IMR-90 (cell line): ENCODE data around the gene FMN1. TPM values are rescaled to one million over a fixed set of nuclear protein-coding genes. Genes with fewer than 3 reads are reported as not detected.

ENCODE experiments used
- ATAC-seq: fragments of 200-7000 bp; cut with Tn5 transposase; 2 replicates; pipeline ENCODE4 v1.9.1; 2020; ENCODE audit warnings: low read depth, mild to moderate bottlenecking, moderate library complexity
- BruUV-seq: library from RNA; stranded (reverse); fragments of 400-500 nt; replicated peaks from 2 replicates; lab custom pipeline; 2021; lab: Mats Ljungman, UMichigan
- CTCF ChIA-PET: fragments of 300-600 bp; formaldehyde crosslinking; extraction: SDS; loops from one replicate; lab custom pipeline; 2021; ENCODE audit warnings: antibody characterized with exemption; lab: Yijun Ruan, JAX
- POLR2A ChIA-PET: fragments of 300-600 bp; sonication (Branson Sonifier 250); formaldehyde crosslinking; loops from one replicate; lab custom pipeline; 2022; ENCODE audit warnings: antibody characterized with exemption; ENCODE audit not compliant: unreplicated experiment; lab: Charles Lee
- DNase-seq: peaks from one replicate; pipeline ENCODE4 v3.0.0; 2013
- H2AFZ ChIP-seq: replicated peaks from 2 replicates; pipeline ENCODE3; 2013; ENCODE audit warnings: low read length, mild to moderate bottlenecking; ENCODE audit not compliant: poor library complexity
- H2AK5ac ChIP-seq: 2 replicates; pipeline ENCODE4 v1.6.1; 2013; ENCODE audit warnings: low read depth, low read length, inconsistent platforms
- H2AK9ac ChIP-seq: replicated peaks from 2 replicates; pipeline ENCODE3; 2013; ENCODE audit warnings: mild to moderate bottlenecking, low read depth, low read length, moderate library complexity; ENCODE audit not compliant: poor library complexity
- H2BK120ac ChIP-seq: 2 replicates; pipeline ENCODE4 v1.6.1; 2013; ENCODE audit warnings: low read depth, low read length, inconsistent platforms
- H2BK15ac ChIP-seq: 3 replicates; pipeline ENCODE4 v1.6.1; 2013; ENCODE audit warnings: low read depth, low read length, inconsistent platforms
- H2BK20ac ChIP-seq: 2 replicates; pipeline ENCODE4 v1.6.1; 2013; ENCODE audit warnings: low read depth, mild to moderate bottlenecking, inconsistent platforms, low read length, moderate library complexity
- H2BK5ac ChIP-seq: 2 replicates; pipeline ENCODE4 v1.6.1; 2013; ENCODE audit warnings: mild to moderate bottlenecking, low read depth, low read length, inconsistent platforms; ENCODE audit not compliant: poor library complexity, severe bottlenecking
- H3K14ac ChIP-seq: replicated peaks from 2 replicates; pipeline ENCODE4 v1.6.1; 2013; ENCODE audit warnings: low read depth, low read length, inconsistent platforms
- H3K18ac ChIP-seq: 2 replicates; pipeline ENCODE4 v1.6.1; 2013; ENCODE audit warnings: low read depth, low read length, control low read depth
- H3K23ac ChIP-seq: 2 replicates; pipeline ENCODE4 v1.6.1; 2013; ENCODE audit warnings: low read depth, low read length, inconsistent platforms
- H3K27ac ChIP-seq: 2 replicates; pipeline ENCODE4 v1.5.1; 2013; ENCODE audit warnings: mild to moderate bottlenecking, control low read depth, low read length; ENCODE audit not compliant: insufficient read depth
- H3K27me3 ChIP-seq: 2 replicates; pipeline ENCODE4 v1.6.1; 2013; ENCODE audit warnings: low read length; ENCODE audit not compliant: control insufficient read depth, insufficient read depth
- H3K36me3 ChIP-seq: 2 replicates; pipeline ENCODE4 v1.6.1; 2013; ENCODE audit warnings: low read length, mixed read lengths; ENCODE audit not compliant: control insufficient read depth, insufficient read depth
- H3K4ac ChIP-seq: 2 replicates; pipeline ENCODE4 v1.6.1; 2013; ENCODE audit warnings: low read depth, low read length, inconsistent platforms
- H3K4me1 ChIP-seq: 2 replicates; pipeline ENCODE4 v1.6.1; 2013; ENCODE audit warnings: low read length, mixed read lengths; ENCODE audit not compliant: control insufficient read depth, insufficient read depth
- H3K4me2 ChIP-seq: 2 replicates; pipeline ENCODE4 v1.6.1; 2013; ENCODE audit warnings: low read depth, mild to moderate bottlenecking, control low read depth, low read length, moderate library complexity
- H3K4me3 ChIP-seq: 2 replicates; pipeline ENCODE4 v1.5.1; 2013; ENCODE audit warnings: low read depth, mild to moderate bottlenecking, control low read depth, low read length, moderate library complexity; ENCODE audit not compliant: insufficient read depth
- H3K56ac ChIP-seq: 2 replicates; pipeline ENCODE4 v1.6.1; 2013; ENCODE audit warnings: low read length, inconsistent platforms; ENCODE audit not compliant: insufficient read depth; ENCODE audit errors: extremely low read depth
- H3K79me1 ChIP-seq, 2 experiments: 2 replicates each; pipeline ENCODE4 v1.6.1; 2013; ENCODE audit warnings: low read length in 2 of 2, inconsistent platforms in 1 of 2, low read depth in 1 of 2
- H3K9ac ChIP-seq: 2 replicates; pipeline ENCODE4 v1.6.1; 2013; ENCODE audit warnings: low read depth, low read length, control low read depth
- H3K9me1 ChIP-seq: 2 replicates; pipeline ENCODE4 v1.6.1; 2013; ENCODE audit warnings: low read length, inconsistent platforms; ENCODE audit not compliant: insufficient read depth
- H3K9me3 ChIP-seq: 2 replicates; pipeline ENCODE4 v1.6.1; 2013; ENCODE audit warnings: low read length; ENCODE audit not compliant: control insufficient read depth, insufficient read depth
- H4K20me1 ChIP-seq: 2 replicates; pipeline ENCODE4 v1.6.1; 2013; ENCODE audit warnings: low read length, inconsistent platforms; ENCODE audit not compliant: insufficient read depth
- H4K5ac ChIP-seq: 2 replicates; pipeline ENCODE4 v1.6.1; 2013; ENCODE audit warnings: mild to moderate bottlenecking, low read depth, low read length, control low read depth
- H4K8ac ChIP-seq, 2 experiments: 2 replicates each; pipeline ENCODE4 v1.6.1; 2013; ENCODE audit warnings: low read depth in 2 of 2, low read length in 2 of 2, control low read depth in 1 of 2, inconsistent platforms in 1 of 2
- H4K91ac ChIP-seq: 2 replicates; pipeline ENCODE4 v1.6.1; 2013; ENCODE audit warnings: low read depth, low read length, inconsistent platforms; ENCODE audit not compliant: insufficient read depth
- BHLHE40 ChIP-seq: fragments of 150-350 bp; IDR thresholded peaks from 2 replicates; pipeline ENCODE4 v1.6.1; 2016; ENCODE audit warnings: mild to moderate bottlenecking, low read depth, low read length
- CHD1 ChIP-seq: IDR thresholded peaks from 2 replicates; pipeline ENCODE4 v1.6.1; 2012; ENCODE audit warnings: low read depth, low read length, improper control_type of control experiment
- CTCF ChIP-seq: conservative IDR thresholded peaks from 2 replicates; pipeline ENCODE4 v1.5.1; 2012; ENCODE audit warnings: mild to moderate bottlenecking, low read depth, low read length, improper control_type of control experiment
- FOS ChIP-seq: fragments of 150-350 bp; IDR thresholded peaks from 2 replicates; pipeline ENCODE4 v1.6.1; 2016; ENCODE audit warnings: low read depth, low read length
- MAFK ChIP-seq: IDR thresholded peaks from 2 replicates; pipeline ENCODE4 v1.6.1; 2012; ENCODE audit warnings: low read depth, low read length, improper control_type of control experiment
- MAZ ChIP-seq: IDR thresholded peaks from 2 replicates; pipeline ENCODE4 v1.6.1; 2012; ENCODE audit warnings: low read depth, mild to moderate bottlenecking, low read length, improper control_type of control experiment, moderate library complexity, borderline replicate concordance
- MXI1 ChIP-seq: IDR thresholded peaks from 2 replicates; pipeline ENCODE4 v1.6.1; 2012; ENCODE audit warnings: low read depth, mild to moderate bottlenecking, low read length, moderate library complexity, borderline replicate concordance
- RAD21 ChIP-seq: IDR thresholded peaks from 2 replicates; pipeline ENCODE4 v1.6.1; 2012; ENCODE audit warnings: low read length, improper control_type of control experiment
- RCOR1 ChIP-seq: IDR thresholded peaks from 2 replicates; pipeline ENCODE4 v1.6.1; 2012; ENCODE audit warnings: mild to moderate bottlenecking, low read length, improper control_type of control experiment; ENCODE audit not compliant: insufficient replicate concordance
- RFX5 ChIP-seq: IDR thresholded peaks from 2 replicates; pipeline ENCODE4 v1.8.0; 2012; ENCODE audit warnings: low read depth, mild to moderate bottlenecking, low read length, moderate library complexity
- SMC3 ChIP-seq: fragments of 150-350 bp; IDR thresholded peaks from 2 replicates; pipeline ENCODE4 v1.6.1; 2016; ENCODE audit warnings: low read depth, mild to moderate bottlenecking, antibody characterized with exemption, low read length, moderate library complexity
- USF2 ChIP-seq: fragments of 150-350 bp; IDR thresholded peaks from 2 replicates; pipeline ENCODE4 v1.6.1; 2017; ENCODE audit warnings: mild to moderate bottlenecking, antibody characterized with exemption, low read length, low read depth
- WGBS, 2 experiments: methylation state at CpG; one replicate each; pipeline versions ENCODE4 v1.1.5 to v1.1.7; 2013; ENCODE audit warnings: missing lambda C conversion rate in 2 of 2; ENCODE audit not compliant: insufficient read length in 1 of 2; ENCODE audit errors: extremely low coverage in 2 of 2; 5-methylcytosine and 5-hydroxymethylcytosine counted together
- dilution Hi-C: fragments of 300-500 bp; cut with HindIII; formaldehyde crosslinking; loops from one replicate; pipeline ENCODE4 v1.14.3; 2018; ENCODE audit warnings: low sequenced_read_pairs; ENCODE audit not compliant: unreplicated experiment
- in situ Hi-C: fragments of 300-500 bp; cut with MboI; formaldehyde crosslinking; loops from 3 replicates; pipeline ENCODE4 v1.14.3; 2019; ENCODE audit warnings: low sequenced_read_pairs, inconsistent platforms, mixed read lengths
- intact Hi-C: fragments of 100-400 bp; cut with micrococcal nuclease; formaldehyde crosslinking; loops from 2 replicates; pipeline ENCODE4 v1.10.0; 2022
- polyA plus RNA-seq, 3 experiments: library from polyadenylated mRNA; depleted of rRNA; stranded (reverse); fragments of >200 nt; gene quantifications; 2 replicates each; pipeline ENCODE4 v1.2.3, GENCODE V29; 2012; ENCODE audit warnings: low replicate concordance in 1 of 3
- total RNA-seq: library from RNA; depleted of rRNA; stranded (reverse); fragments of >200 nt; gene quantifications from 2 replicates; pipeline ENCODE4 v1.2.3, GENCODE V29; 2012

FMN1 gene
- total and polyA plus RNA-seq, 2 of the 4 experiments (the other 2 are of a cell fraction) = 7.3 to 17.6 TPM

GRCh38 chr15:33182926-33183325 is 11.6 kb downstream of the FMN1 start:
- Histone ChIP-seq H2AK5ac (no peak overlapping the region), H3K9ac (no peak overlapping the region), H2BK120ac (no peak overlapping the region), H3K14ac (no peak overlapping the region), H4K91ac (no peak overlapping the region), H3K23ac (no peak overlapping the region), H4K20me1 (no peaks in the 10 kb centered on the region), H2AFZ (no peak overlapping the region), H3K4me1 (no peaks in the 10 kb centered on the region), H3K27me3 (peaks cover 14% of the 10 kb centered on the region), H3K79me1 (no peaks in the 10 kb centered on the region), H3K18ac (no peak overlapping the region), H3K27ac (no peak overlapping the region), H2BK15ac (no peak overlapping the region), H3K4ac (no peak overlapping the region), H2BK20ac (no peak overlapping the region), H3K4me2 (no peak overlapping the region), H3K9me1 (no peaks in the 10 kb centered on the region), H4K5ac (no peak overlapping the region), H3K9me3 (no peaks in the 10 kb centered on the region), H3K36me3 (no peaks in the 10 kb centered on the region), H3K4me3 (no peak overlapping the region), H2AK9ac (no peak overlapping the region), H3K56ac (no peak overlapping the region), H2BK5ac (no peak overlapping the region), H4K8ac (no peak overlapping the region)
- intact Hi-C loops (no loop called here), dilution Hi-C loops (no loop called here), in situ Hi-C loops (no loop called here)
- ChIA-PET CTCF (no interaction called here), POLR2A (no interaction called here)
- no TSS peak for BruUV-seq
- ATAC-seq = no peak
- no peak for DNase-seq
- no peak for TF ChIP-seq MAFK
- no peak for TF ChIP-seq CTCF
- TF ChIP-seq MAZ = no peak
- TF ChIP-seq RCOR1 = no peak
- TF ChIP-seq BHLHE40 = no peak
- TF ChIP-seq USF2 = no peak
- no peak for TF ChIP-seq RAD21
- TF ChIP-seq RFX5 = no peak
- TF ChIP-seq MXI1 = no peak
- TF ChIP-seq FOS = no peak
- TF ChIP-seq SMC3 = no peak
- TF ChIP-seq CHD1 = no peak
- WGBS, 2 experiments = no CpG with 5 or more reads among the region's 2 CpGs
